ENCODE data around the gene INTS14. TPM values are rescaled to one million over a fixed set of nuclear protein-coding genes. Genes with fewer than 3 reads are reported as not detected.
"Not testable (repeated sequence)": the region's sequence is repeated elsewhere in the genome, so short reads cannot be mapped to it uniquely, and the experiment has no call there.

INTS14 gene
- total RNA-seq, 1 experiment from 2014 or later, result 46.7 TPM

DNA sequence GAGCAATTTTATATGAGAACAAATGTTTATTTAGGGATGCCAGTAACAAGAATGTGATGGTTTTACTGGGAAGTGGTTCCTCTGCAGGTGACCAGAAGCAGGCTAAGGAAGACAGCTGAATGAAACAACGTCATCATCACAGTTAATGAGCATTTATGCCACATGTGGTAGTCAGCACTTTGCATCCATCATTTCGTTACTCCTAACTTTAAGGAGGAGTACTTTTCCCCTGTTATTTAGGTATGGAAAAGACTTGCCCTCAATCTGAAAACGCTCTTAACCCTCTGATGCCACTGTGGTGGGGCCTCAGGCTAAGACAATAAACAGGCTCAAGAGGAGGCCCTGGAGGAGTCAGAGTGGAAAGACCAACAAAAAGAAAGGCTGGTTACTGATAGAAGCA is 31.2 kb downstream of the INTS14 start:
- DNase-seq (ENCODE audit: low spot score), result peak; percentile 23

GRCh38 chr15:65578904-65579728 is 31.8 kb downstream of the INTS14 start:
- no peak for DNase-seq (ENCODE audit: low spot score)

- no peak for DNase-seq (ENCODE audit: low spot score)
Observed at GRCh38 chr15:65577129-65577996, 33.6 kb downstream of the INTS14 start.

- peak; percentile 74 for DNase-seq (ENCODE audit: low spot score)
Observed at GRCh38 chr15:65576664-65577063, 34.3 kb downstream of the INTS14 start.

DNA sequence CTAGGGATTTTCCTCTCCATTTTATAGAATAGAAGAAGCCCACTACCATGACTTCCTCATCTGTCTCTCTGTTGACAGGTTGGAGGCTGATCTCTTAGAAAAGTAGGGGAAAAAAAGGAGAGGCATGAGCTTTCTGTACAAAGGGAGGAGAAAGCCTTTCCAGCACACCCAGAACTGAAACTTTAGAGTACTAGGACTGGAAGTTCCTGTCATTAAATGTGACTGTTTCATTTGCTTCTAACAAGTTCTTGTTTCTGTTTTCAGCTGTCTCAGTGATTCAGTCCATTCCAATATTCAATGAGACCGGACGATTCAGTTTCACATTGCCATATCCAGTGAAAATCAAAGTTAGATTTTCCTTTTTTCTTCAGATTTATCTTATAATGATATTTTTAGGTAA is 39.0 kb downstream of the INTS14 start:
- no peak for DNase-seq (ENCODE audit: low spot score)

DNA sequence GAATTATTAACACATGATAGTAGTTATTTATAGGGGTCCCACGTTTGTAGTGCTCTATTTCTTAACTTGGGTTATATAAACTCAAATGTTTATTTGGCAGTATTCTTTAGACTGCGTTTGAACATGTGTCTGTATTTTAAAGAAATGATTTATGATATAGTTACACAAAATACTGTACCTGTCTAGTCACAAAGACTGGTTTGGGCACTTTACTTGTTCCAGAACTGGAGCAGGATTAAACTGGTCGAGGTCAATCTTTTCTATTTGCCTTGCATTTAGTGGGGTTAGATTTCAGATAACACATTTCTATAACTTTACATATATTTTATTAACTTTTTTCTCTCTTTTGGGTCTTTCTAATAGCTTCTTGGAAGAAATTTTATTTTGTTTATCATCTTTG is 41.2 kb downstream of the INTS14 start:
- no peak for DNase-seq (ENCODE audit: low spot score)

DNA sequence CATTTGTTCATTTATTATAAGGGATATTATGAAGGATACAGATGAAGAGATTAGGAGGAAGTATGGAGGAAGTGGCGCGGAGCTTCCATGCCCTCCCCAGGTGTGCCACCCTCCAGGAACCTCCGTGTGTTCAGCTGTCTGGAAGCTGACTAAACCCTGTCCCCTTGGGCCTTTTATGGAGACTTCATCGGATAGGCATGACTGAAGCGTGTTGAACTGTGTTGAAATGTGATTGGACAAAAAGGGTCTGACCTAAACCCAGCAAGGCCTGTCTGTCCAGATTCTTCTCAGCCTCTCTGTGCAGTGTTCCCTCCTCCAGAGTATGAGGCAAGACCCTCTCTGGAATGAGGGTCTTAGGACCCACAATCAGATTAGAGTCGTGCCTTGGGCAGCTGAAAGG is 49.0 kb downstream of the INTS14 start:
- DNase-seq (ENCODE audit: low spot score), result no peak

DNA sequence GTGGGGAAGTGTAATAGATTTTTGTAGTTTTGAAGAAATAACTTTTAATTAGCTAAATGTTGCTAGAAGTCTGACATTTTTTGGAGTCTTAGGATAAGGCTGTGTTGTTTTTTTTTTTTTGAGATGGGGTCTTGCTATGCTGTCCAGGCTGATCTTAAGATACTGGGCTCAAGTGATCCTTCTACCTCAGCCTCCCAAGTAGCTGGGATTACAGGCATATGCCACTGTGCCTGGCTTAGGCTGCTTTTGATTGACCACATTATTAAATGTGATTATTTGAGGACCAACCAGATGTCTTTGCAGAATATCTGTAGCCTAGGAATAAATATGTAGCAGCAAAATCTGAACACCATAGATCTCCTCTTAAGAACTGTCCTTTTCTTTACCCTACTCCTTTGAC is 51.0 kb downstream of the INTS14 start:
- no peak for DNase-seq (ENCODE audit: low spot score)

DNA sequence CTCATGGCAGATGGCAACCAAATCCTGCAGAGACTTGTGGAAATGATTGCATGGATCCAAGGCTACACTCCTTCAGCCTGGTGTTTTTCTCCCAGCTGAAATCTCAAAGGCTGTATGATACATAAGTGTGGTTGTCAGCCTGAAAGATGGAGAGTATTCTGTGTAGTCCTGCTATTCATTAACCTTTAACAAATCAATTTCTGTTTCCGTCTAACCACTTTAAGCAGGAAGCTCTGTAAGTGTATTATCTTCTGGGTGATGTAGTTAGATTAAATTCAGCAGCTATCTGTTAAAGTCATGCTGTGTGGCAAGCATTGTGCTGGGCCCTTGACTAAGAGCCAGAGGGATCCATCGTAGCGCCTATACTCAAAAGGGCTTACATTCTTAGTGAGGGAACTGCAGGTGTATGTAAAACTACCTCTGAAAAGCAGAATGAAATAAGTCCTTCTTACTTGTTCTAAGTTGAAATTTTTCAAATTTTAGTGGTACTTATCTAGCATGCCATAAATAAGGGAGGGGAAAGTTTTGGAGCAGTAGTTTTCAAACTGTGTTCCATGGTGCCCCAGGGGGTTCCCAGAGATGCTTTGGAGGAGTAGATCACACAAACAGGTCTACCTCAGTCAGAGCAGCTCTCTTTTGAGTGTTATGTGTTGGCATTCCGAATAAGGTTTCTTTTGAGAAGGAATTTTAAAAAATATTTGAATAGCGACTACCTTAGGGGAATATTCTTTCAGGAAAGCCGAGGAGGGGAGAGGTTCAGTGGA is 51.8 kb downstream of the INTS14 start:
- DNase-seq (ENCODE audit: low spot score), result no peak

GRCh38 chr15:65558336-65558735 is 52.6 kb downstream of the INTS14 start:
- no peak for DNase-seq (ENCODE audit: low spot score)

DNA sequence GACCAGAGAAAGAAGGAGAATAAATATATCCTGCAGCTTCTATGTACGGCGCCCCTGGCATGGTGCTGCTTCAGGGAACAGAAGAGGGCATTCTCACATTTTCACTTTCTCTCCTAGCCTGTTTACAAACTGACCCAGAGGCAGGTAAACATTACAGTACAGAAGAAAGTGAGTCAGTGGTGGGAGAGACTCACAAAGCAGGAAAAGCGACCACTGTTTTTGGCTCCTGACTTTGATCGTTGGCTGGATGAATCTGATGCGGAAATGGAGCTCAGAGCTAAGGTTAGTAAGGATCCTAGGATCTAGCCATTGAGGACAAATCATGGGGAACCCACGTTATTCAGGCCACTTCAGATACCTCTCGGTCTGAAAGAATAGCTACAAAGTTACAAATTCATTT is 54.3 kb downstream of the INTS14 start:
- no peak for DNase-seq (ENCODE audit: low spot score)

GRCh38 chr15:65553691-65554090 is 57.2 kb downstream of the INTS14 start:
- DNase-seq (ENCODE audit: low spot score), result no peak

DNA sequence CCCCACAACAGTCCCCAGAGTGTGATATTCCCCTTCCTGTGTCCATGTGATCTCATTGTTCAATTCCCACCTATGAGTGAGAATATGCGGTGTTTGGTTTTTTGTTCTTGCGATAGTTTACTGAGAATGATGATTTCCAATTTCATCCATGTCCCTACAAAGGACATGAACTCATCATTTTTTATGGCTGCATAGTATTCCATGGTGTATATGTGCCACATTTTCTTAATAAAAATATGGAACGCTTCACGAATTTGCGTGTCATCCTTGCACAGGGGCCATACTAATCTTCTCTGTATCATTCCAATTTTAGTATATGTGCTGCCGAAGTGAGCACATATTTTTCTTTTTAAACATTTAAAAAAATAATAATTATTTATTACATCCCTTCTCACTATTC is 58.1 kb downstream of the INTS14 start:
- DNase-seq (ENCODE audit: low spot score), result not testable (repeated sequence)

DNA sequence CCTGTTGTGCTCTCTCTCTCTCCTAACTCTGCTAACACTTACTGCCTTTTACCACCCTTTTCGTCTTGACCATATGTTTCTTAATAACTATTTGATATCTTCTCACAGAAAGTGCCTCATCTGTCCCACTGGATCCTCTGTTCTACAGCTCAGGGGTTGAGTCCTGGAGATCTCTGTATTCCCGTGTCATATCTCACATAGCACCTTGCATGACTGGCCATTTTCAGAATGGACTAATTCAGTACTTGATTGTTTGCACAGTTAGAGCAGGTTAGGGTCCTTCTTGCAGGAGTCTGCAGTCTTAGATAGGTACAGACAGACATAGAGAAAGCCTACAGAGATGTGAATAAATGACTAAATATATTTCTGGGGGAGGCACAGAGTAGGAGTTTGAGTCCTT is 59.7 kb downstream of the INTS14 start:
- no peak for DNase-seq (ENCODE audit: low spot score)

DNA sequence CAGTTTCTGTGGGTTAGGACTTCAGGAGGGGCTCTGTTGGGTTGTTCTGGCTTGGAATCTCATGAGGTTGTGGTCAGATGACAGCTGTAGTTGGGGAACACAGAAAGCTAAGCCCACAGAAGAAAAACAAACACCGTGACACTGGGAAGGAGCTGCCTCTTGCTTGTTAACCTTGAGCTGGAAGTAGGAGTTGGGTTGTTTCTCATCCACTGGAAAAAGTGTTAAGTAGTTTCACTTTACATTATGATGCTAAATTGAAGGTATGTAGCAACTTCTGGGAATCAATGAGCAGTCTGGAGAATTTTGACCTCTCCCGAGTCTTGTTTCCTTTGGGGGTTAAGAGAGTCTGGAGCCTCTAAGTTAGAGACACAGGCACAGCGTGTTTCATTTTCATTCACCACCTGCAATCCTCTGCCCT is 60.2 kb downstream of the INTS14 start:
- no peak for DNase-seq (ENCODE audit: low spot score)

- DNase-seq (ENCODE audit: low spot score), result not testable (repeated sequence)
Observed at GRCh38 chr15:65549288-65549687, 61.6 kb downstream of the INTS14 start.

DNA sequence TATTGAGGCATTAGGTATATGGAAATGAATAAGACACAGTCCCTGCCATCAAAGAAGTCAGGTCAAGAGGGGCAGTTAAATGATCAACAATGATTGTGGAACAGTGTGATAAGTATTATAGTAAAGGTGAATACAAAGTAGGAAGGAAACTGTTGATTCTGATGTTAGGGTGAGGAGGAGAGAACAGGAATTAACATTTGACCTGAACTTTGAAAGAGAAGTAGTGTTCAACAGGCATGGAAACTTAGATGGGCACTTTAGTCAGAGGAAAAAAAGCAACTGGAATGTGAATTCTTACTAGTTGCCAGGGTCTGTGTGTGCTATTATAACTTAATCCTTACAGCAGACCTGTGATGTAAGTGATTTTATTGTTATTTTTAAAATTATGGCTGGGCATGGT is 63.1 kb downstream of the INTS14 start:
- no peak for DNase-seq (ENCODE audit: low spot score)

- DNase-seq (ENCODE audit: low spot score), result no peak
Observed at GRCh38 chr15:65541231-65541820, 69.6 kb downstream of the INTS14 start.

- DNase-seq (ENCODE audit: low spot score), result no peak
Observed at GRCh38 chr15:65540314-65540713, 70.6 kb downstream of the INTS14 start.

GRCh38 chr15:65535192-65535591 is 75.7 kb downstream of the INTS14 start:
- no peak for DNase-seq (ENCODE audit: low spot score)

DNA sequence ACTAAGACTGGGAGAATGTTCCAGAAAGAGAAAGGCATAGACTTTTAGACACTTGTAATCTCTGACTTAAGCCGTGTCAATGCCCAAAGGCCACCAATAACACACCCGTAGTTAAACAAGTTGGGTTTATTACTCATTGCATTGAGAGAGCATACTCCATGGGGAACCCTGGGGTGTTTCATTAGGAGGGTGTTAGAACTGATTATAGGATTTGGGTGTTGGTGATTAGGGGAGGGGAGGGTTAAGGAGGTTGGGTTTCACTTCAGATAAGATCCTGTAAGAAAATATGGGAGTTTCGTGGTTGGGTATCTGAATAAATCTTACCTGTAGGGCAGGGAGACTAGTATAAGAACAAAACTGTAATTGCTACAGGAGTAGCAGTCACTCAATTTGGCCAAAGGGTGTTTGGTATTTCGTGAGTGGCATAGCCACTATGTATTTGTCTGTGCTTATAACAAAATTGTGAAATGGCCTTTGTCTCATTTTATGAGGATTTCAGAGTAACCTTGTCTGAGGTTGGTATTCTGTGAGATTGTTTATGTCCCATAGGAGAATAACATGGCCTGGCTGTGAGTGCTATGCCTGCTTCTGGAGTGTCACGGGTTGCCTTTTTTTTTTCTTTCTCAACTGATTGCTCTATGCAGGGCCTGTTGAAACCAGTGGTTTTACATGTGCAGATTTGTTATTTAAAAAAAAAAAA is 77.7 kb downstream of the INTS14 start:
- DNase-seq (ENCODE audit: low spot score), result no peak
